Vagina (tissue), 2 donors: Measurements from ENCODE around the gene ARID2. TPM values are rescaled to one million over a fixed set of nuclear protein-coding genes. Genes with fewer than 3 reads are reported as not detected.

ENCODE experiments used
- DNase-seq, 2 donors: peaks; one replicate each; pipeline ENCODE4 v3.0.0-alpha.2; 2017; ENCODE audit errors: extremely low spot score in 2 of 2
- H3K27ac ChIP-seq: fragments of 200-600 bp; sonication (generic); one replicate; pipeline ENCODE4 v1.5.1; 2019
- H3K27me3 ChIP-seq: fragments of 200-600 bp; sonication (generic); one replicate; pipeline ENCODE4 v1.5.1; 2019
- H3K36me3 ChIP-seq, 2 donors: fragments of 200-600 bp; sonication (generic); one replicate each; pipeline ENCODE4 v1.5.1; 2017 to 2019
- H3K4me1 ChIP-seq: fragments of 200-600 bp; sonication (generic); one replicate; pipeline ENCODE4 v1.5.1; 2019
- H3K4me3 ChIP-seq, 2 donors: fragments of 200-600 bp; sonication (generic); 1 replicate in 1 of 2; 2 replicates in 1 of 2; pipeline ENCODE4 v1.5.1; 2016 to 2019
- H3K9me3 ChIP-seq: fragments of 200-600 bp; sonication (generic); one replicate; pipeline ENCODE4 v1.5.1; 2019
- POLR2A ChIP-seq, 2 donors: fragments of 450-650 bp; IDR thresholded peaks; one replicate each; pipeline ENCODE4 v1.6.1; 2017; ENCODE audit warnings: antibody characterized with exemption in 2 of 2, mild to moderate bottlenecking in 2 of 2, moderate library complexity in 2 of 2
- POLR2AphosphoS5 ChIP-seq, 2 donors: sonication (generic); formaldehyde crosslinking; IDR thresholded peaks; one replicate each; pipeline ENCODE4 v1.9.0; 2017; ENCODE audit warnings: antibody characterized with exemption in 2 of 2, mild to moderate bottlenecking in 2 of 2, low read depth in 1 of 2; ENCODE audit not compliant: insufficient read depth in 1 of 2
- intact Hi-C: fragments of 100-400 bp; cut with DNase I; formaldehyde crosslinking; loops from one replicate; pipeline ENCODE4 v1.15.1; 2023
- total RNA-seq: library from RNA; depleted of rRNA; stranded (reverse); fragments of >200 nt; gene quantifications from one replicate; pipeline ENCODE4 v1.2.3, GENCODE V29; 2016
- TF ChIP-seq, protein P1 (sequence below), 3 experiments: fragments of 450-650 bp in 2 of 3; fragments of 200-600 bp in 1 of 3; sonication (generic) in 1 of 3; IDR thresholded peaks; one replicate each; pipeline ENCODE4 v1.5.1; 2017 to 2019; ENCODE audit warnings: antibody characterized with exemption in 3 of 3, mild to moderate bottlenecking in 2 of 3, moderate library complexity in 2 of 3

The ARID2 gene
- total RNA-seq, 1 donor from 2014 or later: 39.0 TPM

GRCh38 chr12:45890276-45890675 lies 160.8 kb downstream of the ARID2 start:
- Histone ChIP-seq H3K36me3 (peaks cover 0 to 21% of the 10 kb centered on the region in 2 donors), H3K27me3 (no peaks in the 10 kb centered on the region), H3K9me3 (no peaks in the 10 kb centered on the region), H3K4me1 (no peaks in the 10 kb centered on the region), H3K27ac (no peak overlapping the region), H3K4me3 (no peak overlapping the region)
- intact Hi-C loops: no loop called here
- TF ChIP-seq, protein P1, sequence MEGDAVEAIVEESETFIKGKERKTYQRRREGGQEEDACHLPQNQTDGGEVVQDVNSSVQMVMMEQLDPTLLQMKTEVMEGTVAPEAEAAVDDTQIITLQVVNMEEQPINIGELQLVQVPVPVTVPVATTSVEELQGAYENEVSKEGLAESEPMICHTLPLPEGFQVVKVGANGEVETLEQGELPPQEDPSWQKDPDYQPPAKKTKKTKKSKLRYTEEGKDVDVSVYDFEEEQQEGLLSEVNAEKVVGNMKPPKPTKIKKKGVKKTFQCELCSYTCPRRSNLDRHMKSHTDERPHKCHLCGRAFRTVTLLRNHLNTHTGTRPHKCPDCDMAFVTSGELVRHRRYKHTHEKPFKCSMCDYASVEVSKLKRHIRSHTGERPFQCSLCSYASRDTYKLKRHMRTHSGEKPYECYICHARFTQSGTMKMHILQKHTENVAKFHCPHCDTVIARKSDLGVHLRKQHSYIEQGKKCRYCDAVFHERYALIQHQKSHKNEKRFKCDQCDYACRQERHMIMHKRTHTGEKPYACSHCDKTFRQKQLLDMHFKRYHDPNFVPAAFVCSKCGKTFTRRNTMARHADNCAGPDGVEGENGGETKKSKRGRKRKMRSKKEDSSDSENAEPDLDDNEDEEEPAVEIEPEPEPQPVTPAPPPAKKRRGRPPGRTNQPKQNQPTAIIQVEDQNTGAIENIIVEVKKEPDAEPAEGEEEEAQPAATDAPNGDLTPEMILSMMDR (IDR thresholded peaks at IDR 0.05): no peak
- no peak for TF ChIP-seq POLR2A (IDR thresholded peaks at IDR 0.05)
- TF ChIP-seq POLR2AphosphoS5 (IDR thresholded peaks at IDR 0.05; ENCODE audit: insufficient read depth in 1 of 2, low read depth in 1 of 2): no peak
- no peak for DNase-seq

DNA sequence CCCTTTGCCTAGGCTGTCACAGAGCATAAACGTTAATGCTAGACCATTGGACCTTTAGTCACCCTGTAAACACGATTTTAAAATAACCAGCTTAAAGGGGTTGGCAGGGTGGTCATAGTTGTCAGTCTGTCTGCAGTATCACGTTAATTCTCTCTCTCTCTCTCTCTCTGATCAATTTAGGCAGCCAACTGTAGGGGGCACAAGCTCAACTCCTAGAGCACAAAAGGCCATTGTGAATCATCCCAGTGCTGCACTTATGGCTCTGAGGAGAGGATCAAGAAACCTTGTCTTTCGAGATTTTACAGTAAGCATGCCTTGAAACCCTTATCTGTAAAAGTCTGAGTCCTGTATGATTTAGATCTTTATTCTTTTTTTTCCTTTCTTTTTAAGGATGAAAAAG lies 163.7 kb downstream of the ARID2 start:
- Histone ChIP-seq H3K27me3 (no peaks in the 10 kb centered on the region), H3K27ac (no peak overlapping the region), H3K36me3 (peaks cover 0 to 33% of the 10 kb centered on the region in 2 donors), H3K4me1 (no peaks in the 10 kb centered on the region), H3K4me3 (no peak overlapping the region), H3K9me3 (no peaks in the 10 kb centered on the region)
- no peak for DNase-seq
- TF ChIP-seq POLR2A (IDR thresholded peaks at IDR 0.05) (no peak), POLR2AphosphoS5 (IDR thresholded peaks at IDR 0.05; ENCODE audit: insufficient read depth in 1 of 2, low read depth in 1 of 2) (no peak)
- TF ChIP-seq, protein P1 (IDR thresholded peaks at IDR 0.05): no peak
- intact Hi-C loops: no loop called here

GRCh38 chr12:45895961-45896360 lies 166.5 kb downstream of the ARID2 start:
- intact Hi-C loops: no loop called here
- TF ChIP-seq POLR2A (IDR thresholded peaks at IDR 0.05) (no peak), POLR2AphosphoS5 (IDR thresholded peaks at IDR 0.05; ENCODE audit: insufficient read depth in 1 of 2, low read depth in 1 of 2) (no peak)
- TF ChIP-seq, protein P1 (IDR thresholded peaks at IDR 0.05): no peak
- Histone ChIP-seq H3K27ac (no peak overlapping the region), H3K27me3 (no peaks in the 10 kb centered on the region), H3K4me1 (no peaks in the 10 kb centered on the region), H3K9me3 (no peaks in the 10 kb centered on the region), H3K4me3 (no peak overlapping the region), H3K36me3 (peaks cover 0 to 37% of the 10 kb centered on the region in 2 donors)
- DNase-seq: no peak

DNA sequence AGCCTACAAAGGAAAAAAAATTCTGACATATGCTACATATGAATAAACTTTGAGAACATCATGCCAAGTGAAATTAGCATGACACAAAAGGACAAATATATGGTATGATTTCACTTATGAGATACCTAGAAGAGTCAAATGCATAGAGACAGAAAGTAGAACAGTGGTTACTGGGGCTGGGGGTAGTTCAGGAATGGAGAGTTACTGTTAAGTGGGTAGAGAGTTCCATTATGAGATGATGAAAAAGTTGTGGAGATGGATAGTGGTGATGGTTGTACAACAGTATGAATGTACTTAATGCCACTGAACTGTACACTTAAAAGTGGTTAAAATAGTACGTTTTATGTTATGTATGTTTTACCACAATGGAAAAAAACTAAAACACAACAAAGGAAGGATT lies 168.6 kb downstream of the ARID2 start:
- no peak for DNase-seq
- Histone ChIP-seq H3K4me1 (no peaks in the 10 kb centered on the region), H3K4me3 (no peak overlapping the region), H3K27me3 (no peaks in the 10 kb centered on the region), H3K9me3 (no peaks in the 10 kb centered on the region), H3K36me3 (peaks cover 0 to 22% of the 10 kb centered on the region in 2 donors), H3K27ac (no peak overlapping the region)
- TF ChIP-seq, protein P1 (IDR thresholded peaks at IDR 0.05): no peak
- TF ChIP-seq POLR2A (IDR thresholded peaks at IDR 0.05) (no peak), POLR2AphosphoS5 (IDR thresholded peaks at IDR 0.05; ENCODE audit: insufficient read depth in 1 of 2, low read depth in 1 of 2) (no peak)
- intact Hi-C loops: no loop called here

DNA sequence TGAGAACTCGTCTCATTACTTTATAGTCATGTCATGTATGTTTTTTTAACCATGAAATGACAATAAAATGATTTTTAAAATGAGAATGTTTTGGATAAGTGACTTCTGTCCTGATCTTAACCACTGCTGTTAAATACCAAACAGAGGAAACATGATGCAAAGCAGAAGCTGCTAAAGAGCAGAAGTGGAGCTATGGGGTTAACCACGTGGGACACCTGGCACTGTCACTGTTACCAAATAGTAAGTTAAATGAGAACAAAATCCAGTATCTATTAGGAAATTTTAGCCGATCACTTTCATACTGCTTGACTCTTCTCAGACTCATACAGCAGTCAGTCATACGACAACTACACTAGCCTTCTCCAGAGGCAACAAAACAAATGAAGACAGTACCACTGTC lies 178.4 kb downstream of the ARID2 start:
- H3K36me3 ChIP-seq: no peaks in the 10 kb centered on the region
- H3K4me3 ChIP-seq: no peak overlapping the region
- no peaks in the 10 kb centered on the region for H3K9me3 ChIP-seq
- TF ChIP-seq, protein P1 (IDR thresholded peaks at IDR 0.05): no peak
- DNase-seq: no peak
- intact Hi-C loops: no loop called here
- H3K27me3 ChIP-seq: no peaks in the 10 kb centered on the region
- no peaks in the 10 kb centered on the region for H3K4me1 ChIP-seq
- H3K27ac ChIP-seq: no peak overlapping the region
